ENCODE data around the gene TSACC.
"Not testable (repeated sequence)": the region's sequence is repeated elsewhere in the genome, so short reads cannot be mapped to it uniquely, and the experiment has no call there.

GRCh38 chr1:156352481-156352880 is 14.2 kb downstream of the TSACC start:
- TF ChIP-seq CTCF (IDR thresholded peaks at IDR 0.05; ENCODE audit: borderline replicate concordance, extremely low read depth, low read length, poor library complexity, severe bottlenecking); EZH2 (IDR thresholded peaks at IDR 0.05; ENCODE audit: borderline replicate concordance, low read depth, low read length, severe bottlenecking): not testable (repeated sequence)

Measured in DND-41 (cell line).